ENCODE data around the gene SNRPB.
A peak's percentile ranks its signal among the peaks of the same experiment; 100 is the strongest.
"Not testable (repeated sequence)": the region's sequence is repeated elsewhere in the genome, so short reads cannot be mapped to it uniquely, and the experiment has no call there.

SNRPB gene

DNA sequence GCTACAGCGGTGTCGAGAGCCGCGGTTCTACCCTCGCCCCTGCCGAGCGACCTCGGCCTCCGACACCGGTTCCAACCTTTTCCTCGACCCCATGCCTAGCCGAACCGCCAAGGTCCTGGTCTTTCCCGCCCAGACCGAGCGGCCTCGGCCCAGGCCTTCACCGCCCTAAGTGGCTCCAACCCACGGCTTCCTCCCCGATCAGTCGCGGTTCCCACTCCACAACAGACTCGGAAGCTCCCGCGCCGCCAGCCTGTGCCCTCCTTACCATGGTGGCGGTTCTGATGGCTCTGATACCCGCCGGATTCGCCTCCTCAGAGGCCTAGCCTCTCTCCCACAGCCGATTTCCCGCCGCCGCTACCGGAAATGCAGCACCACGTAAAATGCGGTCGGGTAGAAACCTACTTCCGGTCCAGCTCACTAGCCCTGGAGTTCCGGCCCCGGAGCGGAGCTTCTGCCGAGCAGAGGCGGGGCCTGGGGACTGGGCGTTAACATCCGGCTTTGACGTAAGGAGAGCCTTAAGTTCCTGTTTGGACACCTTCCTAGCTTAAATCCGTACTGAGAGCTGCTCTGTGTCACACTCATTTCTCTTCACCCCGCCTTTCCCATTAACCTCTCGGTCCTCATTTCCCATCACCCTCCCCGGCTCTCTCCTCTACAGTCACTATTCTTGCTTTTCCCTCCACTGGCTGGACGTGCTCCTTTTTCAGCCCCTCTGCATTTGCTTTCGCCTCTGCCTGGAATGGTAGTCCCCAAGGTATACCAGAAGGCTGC is at the start of gene SNRPB:
TSS of gene SNRPB (minus strand) at position 367 of the 771 bp plus-strand sequence. CDS start at position 268, 99 bp downstream.
- peak; percentile 97 for DNase-seq

- no peak for DNase-seq
Observed at GRCh38 chr20:2519115-2519809, 48.7 kb upstream of the SNRPB start.

- no peak for DNase-seq
Observed at GRCh38 chr20:2518558-2518957, 48.0 kb upstream of the SNRPB start.

DNA sequence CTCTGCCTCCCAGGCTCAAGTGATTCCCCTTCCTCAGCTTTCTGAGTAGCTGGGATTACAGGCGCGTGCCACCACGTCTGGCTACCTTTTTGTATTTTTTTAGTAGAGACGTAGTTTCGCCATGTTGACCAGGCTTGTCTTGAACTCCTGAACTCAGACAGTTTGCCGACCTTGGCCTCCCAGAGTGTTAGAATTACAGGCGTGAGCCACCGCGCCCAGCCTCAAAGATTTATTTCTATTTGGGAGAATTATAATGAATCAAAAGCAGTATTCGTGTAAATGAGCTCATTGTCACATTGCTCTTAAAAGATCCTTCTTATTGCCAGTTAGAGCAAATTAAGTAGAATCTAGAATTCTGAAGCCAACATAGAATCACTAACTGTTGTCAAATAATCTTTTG is 47.5 kb upstream of the SNRPB start:
- DNase-seq, result no peak

GRCh38 chr20:2516399-2516798 is 45.8 kb upstream of the SNRPB start:
- DNase-seq, result no peak

GRCh38 chr20:2515203-2515602 is 44.6 kb upstream of the SNRPB start:
- DNase-seq, result no peak

- no peak for DNase-seq
Observed at GRCh38 chr20:2509794-2510193, 39.2 kb upstream of the SNRPB start.

GRCh38 chr20:2509468-2509781 is 38.8 kb upstream of the SNRPB start:
- DNase-seq, result no peak

DNA sequence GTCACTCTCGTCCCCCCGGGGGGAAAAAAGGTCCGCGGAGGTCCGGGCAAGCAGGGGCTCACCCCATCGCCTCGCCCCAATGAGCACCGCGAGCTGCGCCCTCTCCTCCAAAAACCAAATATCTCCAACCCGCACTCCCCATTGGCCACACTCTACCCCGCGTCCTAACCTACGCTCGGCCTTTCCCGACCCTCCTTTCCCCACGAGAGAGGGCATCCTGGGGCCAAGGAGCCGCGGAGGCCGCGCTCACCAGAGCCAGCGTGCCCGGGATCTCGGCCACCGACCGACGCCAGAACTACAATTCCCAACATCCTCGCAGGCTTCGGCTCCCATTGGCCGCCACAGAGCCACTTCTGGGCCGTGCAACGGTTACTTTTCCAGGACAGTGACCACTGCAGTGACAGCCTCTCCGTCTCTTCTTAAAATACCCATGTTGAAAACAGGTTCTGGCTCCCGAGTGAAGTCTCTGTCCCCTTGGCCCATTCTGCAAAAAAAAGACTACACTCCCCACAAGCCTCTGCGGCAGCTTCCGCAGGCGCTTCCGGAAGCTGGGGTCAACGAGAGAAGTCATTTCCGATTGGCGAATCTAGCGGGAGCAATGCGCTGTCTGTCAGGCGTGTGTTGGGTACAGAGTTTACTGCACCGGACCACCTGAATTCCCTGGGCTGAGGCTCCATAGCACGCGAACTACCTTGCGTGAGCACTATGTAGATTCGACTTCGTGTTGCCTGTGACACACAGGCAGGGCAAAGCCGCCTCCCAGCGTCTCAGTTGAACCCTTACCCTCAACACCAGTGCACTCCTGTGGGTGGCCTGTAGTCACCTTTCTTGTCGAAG is 38.3 kb upstream of the SNRPB start, which contains the start of gene ZNF343:
TSS of gene ZNF343 (minus strand) at position 285 of the 837 bp plus-strand sequence. CDS start 15,020 bp downstream, outside the sequence.
- peak; percentile 81 for DNase-seq

DNA sequence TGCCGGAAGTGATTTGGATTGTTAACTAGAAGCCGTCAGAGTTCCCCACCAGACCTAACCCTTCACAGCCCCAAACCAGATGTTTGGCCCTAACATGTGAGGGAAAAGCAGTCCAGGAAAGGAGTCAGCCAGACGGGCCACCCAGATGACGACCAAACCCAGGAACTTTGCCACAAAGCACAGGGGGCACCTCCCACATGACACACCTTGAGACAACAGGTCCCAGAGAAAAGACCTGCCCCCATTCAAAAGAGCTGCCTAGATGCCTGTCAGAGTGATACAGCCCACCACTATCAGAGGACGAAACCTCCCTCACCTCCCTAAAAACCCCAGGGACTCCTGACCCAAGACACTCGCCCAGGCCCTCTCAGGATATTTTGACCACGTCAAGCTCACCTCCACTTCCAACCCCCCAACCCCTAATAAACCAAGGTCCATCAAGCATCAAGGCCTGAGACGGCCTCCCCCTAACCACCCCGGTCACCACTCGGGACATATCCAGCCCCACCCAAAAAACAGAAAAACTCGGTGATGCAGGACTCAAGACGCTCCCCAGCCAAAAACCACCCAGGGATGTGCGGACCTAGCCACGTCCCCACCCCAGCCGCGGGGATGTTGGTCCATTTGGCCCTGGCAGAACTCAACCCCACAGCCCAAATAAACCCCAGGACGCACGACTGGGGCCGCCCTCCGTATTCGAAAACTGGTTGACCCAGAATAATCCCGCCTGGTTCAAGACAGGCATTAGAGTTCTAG is 37.5 kb upstream of the SNRPB start:
- no peak for DNase-seq

GRCh38 chr20:2507464-2507863 is 36.9 kb upstream of the SNRPB start:
- no peak for DNase-seq

DNA sequence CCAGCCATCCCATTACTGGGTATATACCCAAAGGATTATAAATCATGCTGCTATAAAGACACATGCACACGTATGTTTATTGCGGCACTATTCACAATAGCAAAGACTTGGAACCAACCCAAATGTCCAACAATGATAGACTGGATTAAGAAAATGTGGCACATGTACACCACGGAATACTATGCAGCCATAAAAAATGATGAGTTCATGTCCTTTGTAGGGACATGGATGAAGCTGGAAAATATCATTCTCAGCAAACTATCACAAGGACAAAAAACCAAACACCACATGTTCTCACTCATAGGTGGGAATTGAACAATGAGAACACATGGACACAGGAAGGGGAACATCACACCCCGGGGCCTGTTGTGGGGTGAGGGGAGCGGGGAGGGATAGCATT is 35.8 kb upstream of the SNRPB start:
- DNase-seq, result not testable (repeated sequence)

GRCh38 chr20:2504803-2505202 is 34.2 kb upstream of the SNRPB start:
- not testable (repeated sequence) for DNase-seq

GRCh38 chr20:2502808-2503384 is 32.3 kb upstream of the SNRPB start:
- not testable (repeated sequence) for DNase-seq

- DNase-seq, result no peak
Observed at GRCh38 chr20:2485661-2486060, 15.1 kb upstream of the SNRPB start.

DNA sequence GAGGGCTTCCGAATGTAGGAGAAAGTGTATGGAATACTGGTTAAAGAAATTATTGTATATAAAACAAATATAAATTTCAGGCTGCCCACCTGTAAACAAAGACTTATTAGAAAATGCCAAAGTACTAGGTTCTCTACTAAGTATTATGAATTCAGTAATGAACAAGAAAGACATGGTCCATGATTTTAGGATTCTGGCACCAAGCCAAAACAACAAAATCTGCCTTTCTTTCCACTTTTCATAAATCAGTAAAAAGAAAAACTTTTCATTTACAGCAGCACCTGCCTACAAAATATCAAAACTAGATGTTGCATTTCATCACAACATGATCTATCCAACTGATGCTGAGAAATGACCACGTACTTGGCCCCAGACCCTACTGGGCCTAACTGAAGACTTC is 14.5 kb upstream of the SNRPB start:
- no peak for DNase-seq

DNA sequence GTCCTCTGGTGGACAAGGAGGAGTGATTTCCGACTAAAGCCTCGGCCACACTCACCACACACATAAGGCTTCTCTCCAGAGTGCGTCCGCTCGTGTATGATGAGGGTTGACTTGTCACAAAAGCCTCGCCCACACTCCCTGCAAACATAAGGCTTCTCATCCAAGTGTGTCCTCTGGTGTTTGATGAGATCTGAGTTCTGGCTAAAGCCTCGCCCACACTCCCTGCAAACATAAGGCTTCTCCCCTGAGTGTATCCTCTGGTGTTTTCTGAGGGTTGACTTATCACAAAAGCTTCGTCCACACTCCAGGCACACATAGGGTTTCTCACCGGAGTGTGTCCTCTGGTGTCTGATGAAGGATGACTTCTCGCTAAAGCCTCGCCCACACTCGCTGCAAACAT is 12.9 kb upstream of the SNRPB start:
- no peak for DNase-seq

DNA sequence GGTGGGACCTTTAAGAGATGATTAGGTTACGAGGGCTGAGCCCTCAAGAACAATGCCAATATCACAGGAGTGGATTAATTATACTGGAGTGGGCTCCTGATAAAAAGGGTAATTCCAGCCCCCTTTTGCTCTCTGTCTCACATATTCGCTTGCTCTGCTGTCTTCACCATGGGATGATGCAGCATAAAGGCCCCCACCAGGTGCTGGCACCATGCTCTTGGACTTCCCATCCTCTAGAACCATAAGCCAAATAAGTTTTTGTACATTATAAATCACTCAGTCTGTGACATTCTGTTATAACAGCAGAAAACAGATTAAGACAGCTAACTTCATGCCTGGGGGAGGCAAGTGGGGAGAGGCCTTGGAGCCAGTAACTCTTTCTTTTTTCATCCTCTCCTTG is 9.8 kb upstream of the SNRPB start:
- DNase-seq, result no peak

DNA sequence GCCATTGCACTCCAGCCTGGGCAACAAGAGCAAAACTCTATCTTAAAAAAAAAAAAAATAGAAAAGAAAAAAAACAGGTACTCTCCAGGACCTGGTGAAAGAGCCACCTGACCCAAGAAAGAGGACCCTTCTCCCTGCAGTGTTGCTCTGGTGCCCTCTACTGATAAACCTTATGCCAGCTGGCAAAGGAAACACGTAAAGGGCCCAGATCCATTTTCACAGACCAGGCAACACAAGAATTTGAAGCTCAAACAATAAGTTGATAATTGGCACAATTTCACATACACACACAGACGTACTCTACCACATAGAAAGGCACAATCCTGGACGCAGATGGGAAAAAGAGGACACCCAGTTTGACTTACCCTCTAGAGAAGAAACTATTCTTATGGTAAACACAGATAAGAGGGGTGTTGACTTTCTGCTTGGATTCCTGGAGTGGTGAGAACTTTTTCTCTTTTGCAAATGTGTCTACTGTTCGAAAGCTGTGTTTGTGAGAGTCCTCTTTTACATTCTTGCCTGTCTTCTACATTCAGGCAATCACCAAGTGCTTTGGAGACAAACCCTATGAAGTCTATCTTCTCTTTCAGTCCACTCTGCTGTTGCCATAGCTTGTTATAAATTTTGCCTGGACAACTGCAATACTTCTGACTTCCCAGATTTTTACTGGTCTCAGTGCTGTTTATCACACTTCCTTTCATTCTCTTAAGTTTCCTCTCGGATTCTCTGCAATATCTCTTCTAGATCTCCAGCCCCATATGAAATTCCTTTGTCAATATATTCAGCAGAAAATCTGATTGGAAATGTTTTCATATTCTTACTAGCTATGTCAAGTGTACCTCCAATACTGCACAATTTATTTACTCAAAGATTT is 6.4 kb upstream of the SNRPB start:
- DNase-seq, result no peak

GRCh38 chr20:2475850-2476741 is 5.5 kb upstream of the SNRPB start:
- DNase-seq, result no peak

Data from CD4-positive, alpha-beta T cell treated with Interleukin-10 for 1 hour (primary cell).